SW480 (cell line): ENCODE results near the gene RAD52.

Experiments
- DNase-seq: peaks from one replicate; pipeline ENCODE4 v3.0.0-alpha.2; 2016; ENCODE audit warnings: low spot score

RAD52 gene

GRCh38 chr12:913919-914698 lies 35.4 kb downstream of the RAD52 start:
- DNase-seq, result no peak

- DNase-seq, result no peak
Measured at GRCh38 chr12:912466-913235, 36.8 kb downstream of the RAD52 start.

GRCh38 chr12:911191-911826 lies 38.2 kb downstream of the RAD52 start:
- no peak for DNase-seq

- DNase-seq, result no peak
Measured at GRCh38 chr12:910416-910815, 39.1 kb downstream of the RAD52 start.

- no peak for DNase-seq
Measured at GRCh38 chr12:909861-910260, 39.6 kb downstream of the RAD52 start.

- no peak for DNase-seq
Measured at GRCh38 chr12:907413-908185, 41.9 kb downstream of the RAD52 start.

GRCh38 chr12:906062-906585 lies 43.4 kb downstream of the RAD52 start:
- no peak for DNase-seq

- no peak for DNase-seq
Measured at GRCh38 chr12:905261-906031, 44.0 kb downstream of the RAD52 start.

GRCh38 chr12:904010-904414 lies 45.5 kb downstream of the RAD52 start:
- DNase-seq, result no peak

GRCh38 chr12:903055-903454 lies 46.4 kb downstream of the RAD52 start:
- DNase-seq, result no peak

GRCh38 chr12:902581-902980 lies 46.9 kb downstream of the RAD52 start:
- no peak for DNase-seq

- no peak for DNase-seq
Measured at GRCh38 chr12:897386-897785, 52.1 kb downstream of the RAD52 start.

- DNase-seq, result no peak
Measured at GRCh38 chr12:896031-896430, 53.5 kb downstream of the RAD52 start.

- DNase-seq, result no peak
Measured at GRCh38 chr12:894226-894625, 55.3 kb downstream of the RAD52 start.

- no peak for DNase-seq
Measured at GRCh38 chr12:886206-886605, 63.3 kb downstream of the RAD52 start.

GRCh38 chr12:885701-886100 lies 63.8 kb downstream of the RAD52 start:
- no peak for DNase-seq

- DNase-seq, result no peak
Measured at GRCh38 chr12:884746-885414, 64.6 kb downstream of the RAD52 start.

- no peak for DNase-seq
Measured at GRCh38 chr12:880656-881055, 68.8 kb downstream of the RAD52 start.

GRCh38 chr12:879641-880040 lies 69.9 kb downstream of the RAD52 start:
- DNase-seq, result no peak

- DNase-seq, result no peak
Measured at GRCh38 chr12:873954-874353, 75.5 kb downstream of the RAD52 start.

GRCh38 chr12:870378-870777 lies 79.1 kb downstream of the RAD52 start:
- no peak for DNase-seq
